H1 (cell line): ENCODE results near the gene TCF4. TPM values are rescaled to one million over a fixed set of nuclear protein-coding genes. Genes with fewer than 3 reads are reported as not detected.

Experiments
- ATF3 ChIP-seq: IDR thresholded peaks from 2 replicates; pipeline ENCODE4 v1.6.1; 2011; ENCODE audit warnings: low read depth, mild to moderate bottlenecking, low read length; ENCODE audit not compliant: insufficient read depth
- BCL11A ChIP-seq, 2 experiments: IDR thresholded peaks; one replicate each; pipeline ENCODE4 v1.6.1; 2011; ENCODE audit warnings: low read depth in 2 of 2, low read length in 2 of 2, mild to moderate bottlenecking in 2 of 2
- CBX8 ChIP-seq: fragments of 300-800, 300-1000 bp; sonication (generic); IDR thresholded peaks from 2 replicates; pipeline ENCODE4 v1.7.1; 2016; ENCODE audit warnings: low read depth, low read length, borderline replicate concordance
- CHD7 ChIP-seq: fragments of 300-600 bp; sonication (generic); IDR thresholded peaks from 2 replicates; pipeline ENCODE4 v1.7.1; 2012; ENCODE audit warnings: low read length, moderate library complexity, mild to moderate bottlenecking, inconsistent platforms; ENCODE audit not compliant: insufficient replicate concordance
- HDAC2 ChIP-seq, 2 experiments: fragments of 300-600 bp in 1 of 2; sonication (generic) in 1 of 2; IDR thresholded peaks; 2 replicates each; pipeline ENCODE4 v1.6.1; 2011 to 2012; ENCODE audit warnings: low read depth in 2 of 2, low read length in 2 of 2, mild to moderate bottlenecking in 2 of 2, moderate library complexity in 2 of 2, borderline replicate concordance in 1 of 2, inconsistent platforms in 1 of 2
- JUN ChIP-seq: IDR thresholded peaks from 2 replicates; pipeline ENCODE4 v1.6.1; 2011; ENCODE audit warnings: low read depth, mild to moderate bottlenecking, improper control_type of control experiment, low read length
- POLR2A ChIP-seq, 2 experiments: IDR thresholded peaks; 1 replicate in 1 of 2; 2 replicates in 1 of 2; pipeline ENCODE4 v1.6.1; 2011; ENCODE audit warnings: low read depth in 2 of 2, low read length in 2 of 2, mild to moderate bottlenecking in 2 of 2; ENCODE audit errors: control extremely low read depth in 1 of 2
- POU5F1 ChIP-seq: IDR thresholded peaks from 2 replicates; pipeline ENCODE4 v1.6.1; 2011; ENCODE audit warnings: low read depth, mild to moderate bottlenecking, low read length, moderate library complexity
- SAP30 ChIP-seq: fragments of 300-600 bp; sonication (generic); IDR thresholded peaks from 2 replicates; pipeline ENCODE4 v1.7.1; 2012; ENCODE audit warnings: low read length, moderate library complexity, mild to moderate bottlenecking, inconsistent platforms; ENCODE audit not compliant: insufficient read depth, insufficient replicate concordance
- SP1 ChIP-seq: IDR thresholded peaks from 2 replicates; pipeline ENCODE4 v1.6.1; 2011; ENCODE audit warnings: low read depth, low read length
- polyA plus RNA-seq, 7 experiments: library from polyadenylated mRNA; depleted of rRNA in 3 of 7; stranded (reverse) in 5 of 7; unstranded in 2 of 7; fragments of >200 nt in 5 of 7; fragments of 200-250 nt in 2 of 7; gene quantifications; 1 replicate in 5 of 7; 2 replicates in 1 of 7; 4 replicates in 1 of 7; pipeline versions ENCODE4 v1.2.1 to v1.2.3, GENCODE V29; 2011 to 2013; ENCODE audit warnings: missing spikeins in 2 of 7, mixed read lengths in 2 of 7
- total RNA-seq: library from RNA; stranded (reverse); fragmentation: NEBNext Ultra II Directional; extraction: Animal tissue kit (Norgen Biotek cat#: 25700); gene quantifications from 2 replicates; pipeline ENCODE4 v1.2.1, GENCODE V29; 2021

The TCF4 gene
- total and polyA plus RNA-seq, 2 of the 8 experiments (the other 6 are each of a cell fraction or from before 2014, with no cell fraction given) = 59.3 to 118 TPM

- TF ChIP-seq CHD7 (no peak), ATF3 (no peak), SAP30 (no peak), POLR2A (IDR thresholded peaks at IDR 0.05; ENCODE audit: control extremely low read depth in 1 of 2, low read depth in 2 of 2, low read length in 2 of 2) (no peak), SP1 (no peak), BCL11A (IDR thresholded peaks at IDR 0.05; ENCODE audit: low read depth in 2 of 2, low read length in 2 of 2) (no peak), JUN (no peak), POU5F1 (no peak), CBX8 (no peak), HDAC2 (IDR thresholded peaks at IDR 0.05; ENCODE audit: borderline replicate concordance in 1 of 2, low read depth in 2 of 2, low read length in 2 of 2) (no peak)
- TF ChIP-seq, all 59 proteins: peak for 0
Observed at GRCh38 chr18:55448420-55448819, 139.6 kb downstream of the TCF4 start (continued).
